K562 (cell line): ENCODE results near the gene HCRTR1. TPM values are rescaled to one million over a fixed set of nuclear protein-coding genes. Genes with fewer than 3 reads are reported as not detected.
A peak's percentile ranks its signal among the peaks of the same experiment; 100 is the strongest.

Experiments
- ATAC-seq: fragments of 200-7000 bp; cut with Tn5 transposase; 3 replicates; pipeline ENCODE4 v1.9.1; 2020; ENCODE audit warnings: moderate library complexity
- BruUV-seq: library from RNA; stranded (reverse); fragments of 400-500 nt; replicated peaks from 2 replicates; lab custom pipeline; 2021; lab: Mats Ljungman, UMichigan
- CTCF ChIA-PET: fragments of 300-600 bp; formaldehyde crosslinking; extraction: SDS; loops from one replicate; lab custom pipeline; 2021; ENCODE audit warnings: low intra/inter-chr PET ratio; lab: Yijun Ruan, JAX
- POLR2A ChIA-PET: fragments of 300-600, 350-650 bp; sonication (Branson Sonifier 250); formaldehyde crosslinking; extraction: SDS; loops from one replicate; lab custom pipeline; 2021; ENCODE audit warnings: antibody characterized with exemption, inconsistent platforms; lab: Yijun Ruan, JAX
- DNase-seq, 4 experiments: peaks; one replicate each; pipeline versions ENCODE4 v3.0.0 to v3.0.0-alpha.2; 2011 to 2018; ENCODE audit warnings: low spot score in 3 of 4, mixed read lengths in 3 of 4; ENCODE audit errors: extremely low read depth in 1 of 4
- FAIRE-seq: peaks from 2 replicates; lab custom pipeline; 2011; peaks lifted over from hg19 to GRCh38; lab: Jason Lieb, UNC
- H2AFZ ChIP-seq: 2 replicates; pipeline ENCODE4 v1.6.0; 2011; ENCODE audit warnings: low read depth, low read length, control low read depth, inconsistent platforms
- H3K27ac ChIP-seq: fragments of 200-600 bp; 3 replicates; pipeline ENCODE4 v1.8.0; 2011; ENCODE audit warnings: low read depth, mild to moderate bottlenecking, control low read depth, inconsistent platforms, low read length, moderate library complexity, mixed read lengths; ENCODE audit errors: extremely low read depth
- H3K27me3 ChIP-seq, 2 experiments: fragments of 300-600 bp in 1 of 2; 2 replicates in 1 of 2; 3 replicates in 1 of 2; pipeline versions ENCODE4 v1.6.0 to v1.8.0; 2011; ENCODE audit warnings: inconsistent platforms in 2 of 2, low read length in 2 of 2, mild to moderate bottlenecking in 1 of 2, mixed read lengths in 1 of 2, moderate library complexity in 1 of 2; ENCODE audit not compliant: control insufficient read depth in 2 of 2, insufficient read depth in 2 of 2
- H3K36me3 ChIP-seq: fragments of 300-600 bp; 3 replicates; pipeline ENCODE4 v1.8.0; 2011; ENCODE audit warnings: mild to moderate bottlenecking, low read length, inconsistent platforms; ENCODE audit not compliant: control insufficient read depth, insufficient read depth
- H3K4me1 ChIP-seq, 2 experiments: fragments of 200-600 bp in 1 of 2; replicated peaks in 1 of 2; 2 replicates in 1 of 2; 3 replicates in 1 of 2; pipeline versions ENCODE4 v1.5.1 to v1.8.0; 2011; ENCODE audit warnings: inconsistent platforms in 2 of 2, low read length in 2 of 2, mild to moderate bottlenecking in 1 of 2, mixed read lengths in 1 of 2, moderate library complexity in 1 of 2; ENCODE audit not compliant: control insufficient read depth in 2 of 2, insufficient read depth in 2 of 2
- H3K4me2 ChIP-seq: 2 replicates; pipeline ENCODE4 v1.6.1; 2011; ENCODE audit warnings: low read length, control low read depth, inconsistent platforms, mixed read lengths; ENCODE audit not compliant: insufficient read depth
- H3K4me3 ChIP-seq: fragments of 200-600 bp; sonication (generic), shearing (Covaris generic); 2 replicates; pipeline ENCODE4 v1.5.1; 2016; ENCODE audit warnings: control low read depth, inconsistent platforms
- H3K79me2 ChIP-seq: fragments of 200-600 bp; 3 replicates; pipeline ENCODE4 v1.8.0; 2011; ENCODE audit warnings: low read length, inconsistent platforms; ENCODE audit not compliant: control insufficient read depth, insufficient read depth
- H3K9ac ChIP-seq, 2 experiments: 2 replicates each; pipeline versions ENCODE4 v1.6.0 to v1.6.1; 2011; ENCODE audit warnings: low read depth in 2 of 2, low read length in 2 of 2, control low read depth in 1 of 2, inconsistent platforms in 1 of 2, mild to moderate bottlenecking in 1 of 2, mixed read lengths in 1 of 2; ENCODE audit not compliant: insufficient read depth in 1 of 2
- H3K9me1 ChIP-seq: one replicate; pipeline ENCODE4 v1.6.0; 2011; ENCODE audit warnings: inconsistent platforms, mild to moderate bottlenecking, low read length, moderate library complexity; ENCODE audit not compliant: control insufficient read depth, insufficient read depth
- H3K9me3 ChIP-seq: replicated peaks from 2 replicates; pipeline ENCODE4 v1.5.1; 2011; ENCODE audit warnings: low read depth, low read length, inconsistent platforms; ENCODE audit not compliant: control insufficient read depth, insufficient read depth
- H4K20me1 ChIP-seq: replicated peaks from 2 replicates; pipeline ENCODE4 v1.6.1; 2011; ENCODE audit warnings: low read length, inconsistent platforms, mixed read lengths; ENCODE audit not compliant: control insufficient read depth, insufficient read depth
- ESRRA ChIP-seq: fragments of 450-650 bp; IDR thresholded peaks from 2 replicates; pipeline ENCODE4 v1.6.1; 2014; ENCODE audit warnings: low read depth, mild to moderate bottlenecking, moderate library complexity, borderline replicate concordance
- POU5F1 ChIP-seq: fragments of 150-350 bp; IDR thresholded peaks from 2 replicates; pipeline ENCODE4 v1.6.1; 2014; ENCODE audit warnings: borderline replicate concordance, low read length, low read depth, mild to moderate bottlenecking; ENCODE audit not compliant: partially characterized antibody
- WGBS: fragments of 100-300 bp; shearing (Covaris generic); methylation state at CpG from one replicate; pipeline ENCODE4 v1.1.6; 2016; ENCODE audit warnings: low coverage, mixed read lengths; ENCODE audit not compliant: insufficient coverage; ENCODE audit errors: missing lambda C conversion rate; 5-methylcytosine and 5-hydroxymethylcytosine counted together
- in situ Hi-C: fragments of 300-500 bp; cut with MboI; formaldehyde crosslinking; loops from 4 replicates; pipeline ENCODE4 v1.15.0; 2018; ENCODE audit warnings: inconsistent platforms, mixed read lengths
- intact Hi-C: fragments of 100-400 bp; cut with micrococcal nuclease; formaldehyde crosslinking; loops from 2 replicates; pipeline ENCODE4 v1.14.2; 2022
- polyA plus RNA-seq, 8 experiments: library from polyadenylated mRNA; depleted of rRNA in 4 of 8; stranded (reverse) in 5 of 8; unstranded in 3 of 8; fragments of >200 nt; fragmentation: Nextera tagmentation in 2 of 8; fragmentation: Illumina TruSeq in 1 of 8; extraction: Ambion mirVana in 2 of 8; extraction: Trizol in 1 of 8; gene quantifications; 2 replicates each; pipeline versions ENCODE4 v1.2.1 to v1.2.3, GENCODE V29; 2011 to 2014; ENCODE audit warnings: inconsistent platforms in 1 of 8, missing spikeins in 1 of 8
- total RNA-seq, 7 experiments: library from RNA; depleted of rRNA in 6 of 7; stranded (reverse); fragments of >200 nt in 6 of 7; fragmentation: Illumina TruSeq in 2 of 7; extraction: Trizol in 2 of 7; gene quantifications; 2 replicates each; pipeline versions ENCODE4 v1.2.1 to v1.2.3, GENCODE V29; 2011 to 2021; ENCODE audit warnings: low replicate concordance in 1 of 7

The HCRTR1 gene
- total and polyA plus RNA-seq, 9 of the 15 experiments (the other 6 are each of a cell fraction or from before 2014, with no cell fraction given): not detected

DNA sequence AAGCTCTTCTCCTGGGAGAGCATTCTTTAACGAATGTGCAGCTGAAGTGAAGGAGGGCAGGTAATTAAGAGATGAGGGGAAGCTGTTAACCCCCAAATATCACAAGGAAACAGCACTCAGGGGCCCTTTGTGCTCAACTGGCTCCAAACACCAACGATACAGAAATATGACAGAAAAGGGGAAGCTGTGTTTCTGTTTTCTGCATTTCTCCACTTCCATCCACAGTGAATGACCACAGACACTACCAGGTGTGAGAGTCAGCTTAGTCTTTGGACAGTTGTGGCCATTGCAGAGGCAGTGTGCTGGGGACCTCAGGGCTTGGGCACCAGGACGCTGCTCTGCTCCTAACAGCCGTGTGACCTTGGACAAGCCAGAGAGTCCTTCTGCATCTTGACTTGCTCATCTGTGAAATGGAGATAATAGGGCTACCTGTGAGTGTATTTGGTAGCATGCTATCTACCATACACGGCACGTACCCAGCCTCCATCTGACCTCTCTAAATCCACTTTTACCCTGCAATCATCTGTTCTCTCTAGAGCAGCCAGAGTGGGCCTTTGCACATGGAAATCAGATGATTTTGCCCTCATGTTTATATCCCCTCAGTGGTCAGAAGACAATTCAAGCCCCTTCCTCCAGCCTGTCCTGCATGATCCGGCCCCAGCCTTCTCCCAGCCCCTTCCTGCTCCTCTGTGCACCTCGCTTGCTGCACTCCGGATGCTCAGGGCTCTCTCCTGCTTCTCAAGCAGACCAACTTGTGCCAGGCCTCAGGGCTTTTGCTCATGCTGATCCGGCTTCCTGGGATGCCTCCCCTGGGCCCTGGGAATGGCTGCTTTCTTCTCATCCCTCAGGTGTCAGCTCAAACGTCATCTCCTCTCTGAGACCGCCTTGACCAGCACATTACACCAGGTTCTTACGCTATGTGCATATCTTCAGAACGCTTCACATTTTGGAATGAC is 45.9 kb upstream of the HCRTR1 start:
- Histone ChIP-seq H3K4me2 (no peak overlapping the region), H3K4me3 (no peak overlapping the region), H3K9ac (peak overlapping the region in 1 of 2 experiments; percentile 32; a peak in 1 of 4 replicates), H4K20me1 (peaks cover 45% of the 10 kb centered on the region), H3K27ac (no peak overlapping the region)
- WGBS: 2% methylated on average over 14 of the region's 14 CpGs
- TF ChIP-seq POU5F1 (no peak), ESRRA (peak; percentile 62; the same call in 1 of the 2 replicates)
- TF ChIP-seq, all 486 proteins: peak for 1
- ATAC-seq (no peak), FAIRE-seq (no peak), DNase-seq (no peak)
- ChIA-PET CTCF (interaction anchor here (1.8 kb wide), 1 partner anchor 22 kb away, joined by 5 read pairs; no protein-coding TSS in a partner anchor), POLR2A (interaction anchor here (0.5 to 1.1 kb wide), 4 partner anchors 17 to 1246 kb away, joined by 3 to 4 read pairs (median 3); partner anchors contain the start of genes S100PBP and YARS1)
- in situ Hi-C loops: loop anchor here (25.0 kb wide), 1 partner anchor 384 kb away; no protein-coding TSS in a partner anchor
- Histone ChIP-seq H3K9me1 (peaks cover 3% of the 10 kb centered on the region), H3K9me3 (no peaks in the 10 kb centered on the region), H2AFZ (no peak overlapping the region), H3K27me3 (peaks cover 23 to 67% of the 10 kb centered on the region in 2 experiments), H3K36me3 (no peaks in the 10 kb centered on the region), H3K79me2 (no peaks in the 10 kb centered on the region), H3K4me1 (peaks cover 18 to 28% of the 10 kb centered on the region in 2 experiments)
- BruUV-seq: no TSS peak
- intact Hi-C loops: no loop called here
